ENCODE data around the gene SPATC1L.
A peak's percentile ranks its signal among the peaks of the same experiment; 100 is the strongest.

DNA sequence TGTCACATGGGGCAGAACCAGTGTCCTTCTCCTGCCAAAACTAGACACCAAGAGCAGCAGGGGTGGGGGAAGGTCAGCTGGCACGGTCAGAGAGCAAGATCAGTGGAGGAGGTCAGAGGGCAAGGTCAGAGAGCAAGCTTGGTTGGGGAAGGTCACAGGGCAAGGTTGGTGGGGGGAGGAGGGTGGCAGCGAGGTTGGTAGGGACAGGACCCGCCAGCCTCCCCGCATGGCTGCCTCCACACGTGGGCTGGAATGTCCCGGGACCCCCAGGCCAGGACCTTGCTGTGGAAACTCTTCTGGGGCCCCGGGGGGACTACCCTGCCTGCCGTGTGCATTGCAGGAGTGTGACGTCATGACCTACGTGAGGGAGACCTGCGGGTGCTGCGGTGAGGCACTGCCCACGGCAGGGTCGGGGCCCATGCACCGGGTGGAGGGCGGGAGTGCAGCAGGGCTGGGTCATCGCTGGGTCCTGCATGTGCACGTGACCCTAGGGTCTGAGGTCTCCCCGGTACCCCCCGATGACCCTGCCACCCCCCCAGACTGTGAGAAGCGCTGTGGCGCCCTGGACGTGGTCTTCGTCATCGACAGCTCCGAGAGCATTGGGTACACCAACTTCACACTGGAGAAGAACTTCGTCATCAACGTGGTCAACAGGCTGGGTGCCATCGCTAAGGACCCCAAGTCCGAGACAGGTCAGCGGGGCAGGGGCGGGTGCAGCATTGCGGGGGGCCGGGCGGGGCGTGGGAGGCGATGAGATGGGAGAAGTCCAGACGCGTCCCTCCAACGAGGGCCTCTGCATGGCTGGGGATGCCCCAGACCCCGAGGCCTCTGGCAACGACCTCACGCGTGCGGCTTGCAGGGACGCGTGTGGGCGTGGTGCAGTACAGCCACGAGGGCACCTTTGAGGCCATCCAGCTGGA, 59.1 kb downstream of the SPATC1L start:
- TF ChIP-seq CTCF (IDR thresholded peaks at IDR 0.05) = no peak
- TF ChIP-seq POLR2A (IDR thresholded peaks at IDR 0.05; ENCODE audit: low read depth) = no peak
- TF ChIP-seq POLR2AphosphoS5 (IDR thresholded peaks at IDR 0.05) = peak in 1 of 2 donors; percentile 21
- TF ChIP-seq EP300 (IDR thresholded peaks at IDR 0.05) = no peak
